SJCRH30 (cell line): ENCODE results near the gene SDK2. TPM values are rescaled to one million over a fixed set of nuclear protein-coding genes. Genes with fewer than 3 reads are reported as not detected.

Experiments
- DNase-seq, 2 experiments: peaks; one replicate each; pipeline ENCODE4 v3.0.0-alpha.2; 2015 to 2020
- H3K27ac ChIP-seq: fragments of 250-450 bp; sonication (Bioruptor Pico); 2 replicates; pipeline ENCODE4 v1.5.1; 2020; ENCODE audit warnings: mild to moderate bottlenecking, moderate library complexity
- H3K27me3 ChIP-seq: fragments of 250-450 bp; sonication (Bioruptor Pico); 2 replicates; pipeline ENCODE4 v1.5.1; 2020; ENCODE audit warnings: mild to moderate bottlenecking, moderate library complexity
- H3K36me3 ChIP-seq: fragments of 250-450 bp; sonication (Bioruptor Pico); 2 replicates; pipeline ENCODE4 v1.5.1; 2020; ENCODE audit warnings: mild to moderate bottlenecking, moderate library complexity
- H3K4me1 ChIP-seq: fragments of 250-450 bp; sonication (Bioruptor Pico); 2 replicates; pipeline ENCODE4 v1.5.1; 2020; ENCODE audit warnings: mild to moderate bottlenecking, moderate library complexity
- H3K4me3 ChIP-seq: fragments of 250-450 bp; sonication (Bioruptor Pico); 2 replicates; pipeline ENCODE4 v1.5.1; 2020; ENCODE audit warnings: mild to moderate bottlenecking, moderate library complexity
- H3K9me3 ChIP-seq: fragments of 250-450 bp; sonication (Bioruptor Pico); replicated peaks from 2 replicates; pipeline ENCODE4 v1.5.1; 2020; ENCODE audit warnings: mild to moderate bottlenecking, moderate library complexity
- total RNA-seq: library from RNA; depleted of rRNA; stranded (reverse); fragments of >200 nt; shearing (Covaris generic); gene quantifications from 2 replicates; pipeline ENCODE4 v1.2.3, GENCODE V29; 2014

The SDK2 gene
- total RNA-seq, 1 experiment from 2014 or later: 15.2 TPM

DNA sequence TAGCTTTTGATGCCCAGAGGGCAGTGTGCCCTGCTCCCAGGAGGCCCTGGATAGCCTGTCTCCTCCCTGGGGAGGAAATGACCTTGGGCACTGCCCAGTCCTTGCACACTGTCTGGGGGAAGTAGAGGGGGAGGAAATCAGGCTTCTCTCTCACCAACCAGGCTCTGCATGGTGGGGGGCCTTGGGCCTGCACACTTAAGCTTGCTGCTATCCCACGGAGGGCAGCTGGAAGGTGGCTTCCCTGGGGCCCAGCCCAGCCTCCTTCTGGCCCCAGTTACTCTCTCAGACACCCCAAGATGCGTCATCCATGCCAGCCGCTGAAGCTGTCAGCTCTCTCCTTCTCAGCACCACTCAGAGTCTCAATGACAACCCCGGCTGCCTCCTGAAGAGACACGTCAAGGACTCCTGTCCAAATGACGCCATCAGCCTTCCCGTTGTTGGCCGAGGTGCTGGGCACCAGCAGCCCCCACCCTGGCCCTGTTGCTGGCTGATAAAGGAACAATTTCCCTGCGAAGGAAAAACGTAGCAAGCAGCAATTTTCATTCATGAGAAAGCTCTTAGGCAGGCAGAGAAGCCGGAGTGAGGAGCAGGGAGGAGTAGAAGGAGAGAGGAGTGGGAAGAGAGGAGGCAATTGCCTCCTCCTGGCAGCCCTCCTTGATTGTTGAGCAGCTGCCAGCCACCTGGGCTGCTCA is 95.5 kb downstream of the SDK2 start:
- H3K27me3 ChIP-seq: no peaks in the 10 kb centered on the region
- H3K27ac ChIP-seq: no peak overlapping the region
- peaks cover 12% of the 10 kb centered on the region; the same call in 1 of the 2 replicates for H3K4me1 ChIP-seq
- DNase-seq: no peak
- H3K36me3 ChIP-seq: no peaks in the 10 kb centered on the region
- no peak overlapping the region for H3K4me3 ChIP-seq
- H3K9me3 ChIP-seq: no peaks in the 10 kb centered on the region

DNA sequence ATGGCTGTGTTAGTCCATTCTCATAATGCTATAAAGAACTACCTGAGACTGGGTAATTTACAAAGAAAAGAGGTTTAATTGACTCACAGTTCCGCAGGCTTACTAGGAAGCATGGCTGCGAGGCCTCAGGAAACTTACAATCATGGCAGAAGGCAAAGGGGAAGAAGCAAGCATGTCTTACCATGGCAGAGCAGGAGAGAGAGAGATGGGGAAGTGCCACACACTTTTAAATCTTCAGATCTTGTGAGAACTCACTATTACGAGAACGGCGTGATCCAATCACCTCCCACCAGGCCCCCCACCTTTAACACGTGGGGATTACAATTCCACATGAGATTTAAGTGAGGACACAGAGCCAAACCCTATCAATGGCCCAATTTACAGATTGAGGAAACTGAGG is 96.5 kb downstream of the SDK2 start:
- no peak for DNase-seq
- no peak overlapping the region for H3K4me3 ChIP-seq
- no peaks in the 10 kb centered on the region for H3K27me3 ChIP-seq
- no peaks in the 10 kb centered on the region for H3K36me3 ChIP-seq
- no peak overlapping the region for H3K27ac ChIP-seq
- peaks cover 12% of the 10 kb centered on the region; the same call in 1 of the 2 replicates for H3K4me1 ChIP-seq
- no peaks in the 10 kb centered on the region for H3K9me3 ChIP-seq

DNA sequence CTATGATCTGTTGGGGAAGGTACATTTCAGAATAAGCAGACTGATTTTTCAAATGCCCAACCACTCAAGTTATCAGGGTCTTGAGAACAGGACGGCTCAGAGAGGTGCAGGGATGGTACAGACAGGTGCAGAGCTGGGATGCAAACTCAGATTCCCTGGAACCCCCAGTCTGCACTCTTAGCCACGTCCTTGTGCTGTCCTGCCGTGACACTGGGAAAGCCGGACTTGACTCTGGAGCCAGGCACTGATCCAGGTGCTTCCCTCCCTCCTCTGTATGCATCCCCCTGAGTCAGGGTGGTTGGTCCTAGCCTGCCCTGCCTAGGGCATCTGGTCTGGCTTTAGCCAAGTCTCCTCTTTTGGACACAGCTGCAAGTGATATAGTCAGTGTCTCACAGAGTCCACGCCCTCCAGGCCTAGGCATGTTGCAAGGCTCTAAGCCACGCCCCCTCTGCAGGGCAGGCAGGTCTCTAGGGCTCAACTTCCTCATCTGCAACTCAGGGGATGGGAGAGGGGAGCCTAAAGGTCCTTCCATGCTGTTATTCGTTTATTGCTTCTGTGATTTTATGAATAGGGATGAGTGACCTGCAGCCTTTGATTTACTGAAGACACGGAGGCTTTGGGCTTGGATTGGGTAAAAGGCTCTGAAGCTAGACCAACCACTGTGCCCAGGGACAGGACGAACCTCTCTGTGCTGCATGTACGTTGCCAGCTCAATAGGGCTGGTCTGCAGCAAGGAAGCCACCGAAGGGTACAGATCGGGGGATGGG is 97.3 kb downstream of the SDK2 start:
- Histone ChIP-seq H3K4me1 (peaks cover 12% of the 10 kb centered on the region; the same call in 1 of the 2 replicates), H3K4me3 (no peak overlapping the region), H3K27ac (no peak overlapping the region), H3K36me3 (no peaks in the 10 kb centered on the region), H3K9me3 (no peaks in the 10 kb centered on the region), H3K27me3 (no peaks in the 10 kb centered on the region)
- DNase-seq: peak; percentile 66 to 70

DNA sequence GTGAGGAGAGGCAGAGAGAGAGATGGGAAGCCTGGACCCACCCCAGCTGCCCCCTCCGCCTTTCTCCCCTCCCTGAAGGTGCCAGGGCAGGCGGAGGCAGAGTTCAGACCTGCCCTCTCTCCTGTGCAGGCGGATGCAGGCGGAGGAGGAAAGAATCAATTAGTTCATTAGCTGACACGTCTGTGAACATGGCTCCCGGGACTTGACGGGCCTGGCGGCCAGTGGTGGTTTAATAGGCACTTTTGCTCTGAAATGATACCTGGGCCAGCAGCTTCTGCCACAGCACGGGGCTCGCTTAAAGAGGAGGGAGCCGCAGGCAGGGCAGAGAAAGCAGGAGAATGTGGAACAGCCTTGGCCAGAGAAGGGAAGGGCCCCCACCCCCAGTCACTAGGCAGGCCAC is 98.1 kb downstream of the SDK2 start:
- no peaks in the 10 kb centered on the region for H3K36me3 ChIP-seq
- H3K27me3 ChIP-seq: no peaks in the 10 kb centered on the region
- no peak overlapping the region for H3K27ac ChIP-seq
- no peaks in the 10 kb centered on the region for H3K9me3 ChIP-seq
- H3K4me3 ChIP-seq: no peak overlapping the region
- H3K4me1 ChIP-seq: peaks cover 12% of the 10 kb centered on the region; the same call in 1 of the 2 replicates
- DNase-seq: no peak

DNA sequence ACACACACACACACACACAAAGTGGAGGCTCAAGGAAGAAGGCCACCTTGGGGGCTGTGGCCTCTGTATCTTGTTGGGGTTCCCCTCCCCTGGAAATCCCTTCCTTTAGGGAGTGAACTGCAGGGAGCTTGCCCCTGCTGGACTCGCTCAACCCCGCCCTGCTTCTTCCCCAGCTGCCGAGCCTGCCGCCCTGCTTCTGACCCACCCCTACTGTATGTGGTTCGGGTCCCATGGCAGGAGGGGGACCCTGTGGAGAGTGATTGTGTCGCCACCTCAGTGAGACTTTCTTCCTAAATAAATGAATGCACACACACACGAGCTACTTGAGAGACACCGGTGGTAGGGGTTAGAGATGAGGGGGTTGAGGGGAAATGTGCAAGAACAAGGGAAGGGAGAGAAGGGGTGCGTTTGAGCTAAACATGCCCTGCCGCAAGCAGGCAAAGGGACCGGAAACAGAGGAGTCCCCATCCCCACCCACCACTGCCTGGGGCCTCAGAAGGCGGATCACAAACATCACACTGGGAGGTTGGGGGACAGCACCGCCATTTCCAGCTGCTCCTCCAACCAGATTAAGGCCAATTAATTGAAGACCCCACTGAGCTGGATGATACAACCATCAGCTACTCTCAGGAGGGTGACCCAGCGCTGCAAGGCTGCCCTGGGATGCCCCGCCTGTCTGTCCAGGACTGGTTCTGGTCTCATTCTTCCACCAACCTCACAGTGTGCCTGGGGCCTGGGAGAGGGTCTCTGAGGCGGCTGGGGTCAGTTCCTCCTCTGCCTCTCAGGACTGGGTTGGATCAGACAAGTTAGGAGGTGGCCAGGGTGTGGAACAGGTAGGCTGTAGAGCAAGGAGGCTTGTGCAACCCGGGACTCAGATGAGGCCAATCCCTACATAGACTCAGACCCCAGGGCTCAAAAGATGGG is 98.9 kb downstream of the SDK2 start:
- H3K4me3 ChIP-seq: no peak overlapping the region
- no peak overlapping the region for H3K27ac ChIP-seq
- no peaks in the 10 kb centered on the region for H3K27me3 ChIP-seq
- no peaks in the 10 kb centered on the region for H3K9me3 ChIP-seq
- H3K4me1 ChIP-seq: peaks cover 6% of the 10 kb centered on the region; the same call in 1 of the 2 replicates
- no peak for DNase-seq
- no peaks in the 10 kb centered on the region for H3K36me3 ChIP-seq

DNA sequence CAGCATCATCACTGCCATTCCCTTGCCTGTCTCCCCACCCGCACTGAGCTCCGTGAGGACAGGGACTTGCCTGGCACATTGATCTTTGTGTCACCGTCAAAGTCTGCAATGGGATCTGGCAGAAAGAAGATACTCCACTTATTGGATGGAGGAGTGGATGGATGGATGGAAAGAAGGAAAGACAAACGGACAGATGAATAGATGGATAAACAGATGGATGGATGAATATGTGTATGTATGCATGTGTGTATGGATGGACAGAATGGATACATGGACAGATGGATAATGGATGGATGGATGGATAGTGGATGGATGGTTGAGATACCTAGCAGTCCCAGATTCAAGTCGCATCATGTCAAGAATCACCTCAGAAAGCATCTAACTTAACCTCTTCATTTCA is 99.9 kb downstream of the SDK2 start:
- no peaks in the 10 kb centered on the region for H3K36me3 ChIP-seq
- H3K4me3 ChIP-seq: no peak overlapping the region
- H3K9me3 ChIP-seq: no peaks in the 10 kb centered on the region
- no peak overlapping the region for H3K27ac ChIP-seq
- H3K27me3 ChIP-seq: no peaks in the 10 kb centered on the region
- DNase-seq: no peak
- H3K4me1 ChIP-seq: no peaks in the 10 kb centered on the region; the same call in 1 of the 2 replicates

DNA sequence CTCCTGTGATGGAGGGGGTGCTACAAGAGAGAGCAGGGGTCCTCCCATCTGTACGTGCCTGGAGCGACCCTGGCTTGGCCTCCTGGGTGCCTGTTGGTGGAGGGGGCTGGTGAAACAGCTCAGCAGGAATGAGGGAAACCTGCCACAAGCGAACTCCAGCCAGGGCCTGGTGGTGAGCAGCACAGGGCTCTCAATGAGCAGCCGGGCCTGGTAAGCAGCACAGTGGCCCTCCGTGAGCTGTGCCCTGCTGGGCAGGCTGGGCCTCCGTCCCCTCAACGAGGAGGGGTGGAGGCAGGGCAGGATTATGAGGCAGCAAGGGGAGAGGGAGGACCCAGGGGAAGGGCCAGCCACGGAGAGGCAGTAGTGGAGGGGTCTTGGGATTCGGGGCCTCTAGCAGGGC is 101.9 kb downstream of the SDK2 start:
- Histone ChIP-seq H3K27me3 (no peaks in the 10 kb centered on the region), H3K9me3 (no peaks in the 10 kb centered on the region), H3K4me1 (no peaks in the 10 kb centered on the region; the same call in 1 of the 2 replicates), H3K27ac (no peak overlapping the region), H3K36me3 (no peaks in the 10 kb centered on the region), H3K4me3 (no peak overlapping the region)
- no peak for DNase-seq

DNA sequence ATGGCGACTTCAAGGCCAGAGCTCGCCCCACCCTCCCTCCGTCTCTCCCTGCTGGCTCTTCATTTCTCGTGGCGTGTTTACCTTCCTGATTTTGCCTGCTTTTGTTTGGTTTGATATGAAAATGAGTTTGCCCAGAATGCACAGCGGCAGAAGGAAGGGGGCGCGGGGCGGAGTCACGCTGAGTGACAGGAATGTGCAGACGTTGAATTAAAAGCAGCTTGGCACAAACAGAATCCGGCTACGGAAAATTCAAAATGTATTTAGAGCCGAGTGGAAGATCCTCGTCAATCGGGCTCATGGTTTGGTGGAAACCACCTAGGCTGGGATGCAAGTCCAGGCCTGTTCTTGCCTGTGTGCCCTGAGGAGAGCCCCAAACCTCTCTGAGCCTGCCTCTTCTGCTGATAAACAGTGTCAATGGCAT is 102.7 kb downstream of the SDK2 start:
- no peaks in the 10 kb centered on the region for H3K27me3 ChIP-seq
- no peak overlapping the region for H3K4me3 ChIP-seq
- DNase-seq: no peak
- no peaks in the 10 kb centered on the region for H3K36me3 ChIP-seq
- no peaks in the 10 kb centered on the region for H3K9me3 ChIP-seq
- H3K4me1 ChIP-seq: no peaks in the 10 kb centered on the region; the same call in 1 of the 2 replicates
- no peak overlapping the region for H3K27ac ChIP-seq

DNA sequence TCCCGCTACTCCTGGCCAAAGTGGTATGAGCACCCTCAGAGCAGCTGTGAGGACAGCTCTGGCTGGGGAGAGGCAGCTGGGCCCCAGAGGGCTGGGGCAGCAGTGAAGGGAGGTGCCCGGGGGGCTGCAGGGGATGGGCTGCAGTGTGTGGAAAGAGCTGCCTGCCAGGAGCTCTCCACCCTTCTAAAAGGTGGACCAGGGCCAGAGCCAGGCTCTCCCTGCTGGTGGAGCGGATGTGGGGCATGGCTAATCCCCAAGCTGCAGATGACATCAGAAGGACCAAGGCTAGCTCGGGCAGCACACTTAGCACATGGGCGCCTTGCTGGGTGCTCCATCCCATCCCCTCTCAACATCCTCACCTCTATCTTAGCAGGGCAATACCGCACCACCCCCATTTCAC is 103.1 kb downstream of the SDK2 start:
- Histone ChIP-seq H3K27me3 (no peaks in the 10 kb centered on the region), H3K27ac (no peak overlapping the region), H3K9me3 (no peaks in the 10 kb centered on the region), H3K4me1 (no peaks in the 10 kb centered on the region; the same call in 1 of the 2 replicates), H3K36me3 (no peaks in the 10 kb centered on the region), H3K4me3 (no peak overlapping the region)
- peak; percentile 33 to 35 for DNase-seq

DNA sequence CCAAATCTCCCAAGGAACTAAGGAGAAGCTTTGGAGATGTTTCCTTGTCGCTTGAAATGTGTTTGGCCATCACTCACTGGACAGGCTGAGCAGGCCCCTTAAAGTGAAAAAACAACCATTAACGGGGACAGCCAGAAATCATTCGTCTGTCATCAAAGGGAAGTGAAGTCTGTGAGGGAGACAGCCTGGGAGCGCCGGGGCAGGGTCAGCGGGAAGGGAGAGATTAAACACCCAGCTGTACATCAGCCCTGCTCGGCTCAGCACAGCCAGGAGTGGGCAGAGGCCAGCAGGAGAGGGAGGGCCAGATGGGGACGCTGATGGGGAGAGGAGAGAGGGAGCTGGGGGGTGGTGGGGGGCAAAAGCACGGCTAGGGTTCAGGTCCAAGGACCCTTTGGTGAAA is 105.1 kb downstream of the SDK2 start:
- no peak overlapping the region for H3K4me3 ChIP-seq
- H3K27ac ChIP-seq: no peak overlapping the region
- H3K4me1 ChIP-seq: no peaks in the 10 kb centered on the region; the same call in 1 of the 2 replicates
- no peaks in the 10 kb centered on the region for H3K27me3 ChIP-seq
- H3K9me3 ChIP-seq: no peaks in the 10 kb centered on the region
- H3K36me3 ChIP-seq: no peaks in the 10 kb centered on the region
- DNase-seq: no peak

DNA sequence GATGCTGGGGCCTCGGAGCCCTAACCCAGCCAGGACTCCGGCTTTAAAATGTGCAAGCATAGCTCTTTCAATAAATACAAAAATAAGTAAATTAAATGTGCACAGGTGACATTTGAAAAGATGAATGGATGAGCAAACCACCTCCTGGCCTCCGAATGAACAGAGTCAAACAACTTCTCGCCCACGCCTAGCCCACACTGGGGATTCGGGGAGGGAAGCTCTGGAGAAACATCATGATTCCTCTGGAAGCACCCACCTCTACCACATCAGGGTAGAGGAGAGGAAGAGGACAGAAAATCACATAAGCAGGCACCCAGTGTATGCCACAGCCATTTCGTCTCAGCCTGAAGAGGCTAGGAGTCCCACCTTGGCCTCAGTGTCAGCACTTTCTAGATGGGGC is 105.8 kb downstream of the SDK2 start:
- no peak for DNase-seq
- H3K27me3 ChIP-seq: no peaks in the 10 kb centered on the region
- no peaks in the 10 kb centered on the region; the same call in 1 of the 2 replicates for H3K4me1 ChIP-seq
- no peak overlapping the region for H3K4me3 ChIP-seq
- no peak overlapping the region for H3K27ac ChIP-seq
- no peaks in the 10 kb centered on the region for H3K36me3 ChIP-seq
- no peaks in the 10 kb centered on the region for H3K9me3 ChIP-seq

DNA sequence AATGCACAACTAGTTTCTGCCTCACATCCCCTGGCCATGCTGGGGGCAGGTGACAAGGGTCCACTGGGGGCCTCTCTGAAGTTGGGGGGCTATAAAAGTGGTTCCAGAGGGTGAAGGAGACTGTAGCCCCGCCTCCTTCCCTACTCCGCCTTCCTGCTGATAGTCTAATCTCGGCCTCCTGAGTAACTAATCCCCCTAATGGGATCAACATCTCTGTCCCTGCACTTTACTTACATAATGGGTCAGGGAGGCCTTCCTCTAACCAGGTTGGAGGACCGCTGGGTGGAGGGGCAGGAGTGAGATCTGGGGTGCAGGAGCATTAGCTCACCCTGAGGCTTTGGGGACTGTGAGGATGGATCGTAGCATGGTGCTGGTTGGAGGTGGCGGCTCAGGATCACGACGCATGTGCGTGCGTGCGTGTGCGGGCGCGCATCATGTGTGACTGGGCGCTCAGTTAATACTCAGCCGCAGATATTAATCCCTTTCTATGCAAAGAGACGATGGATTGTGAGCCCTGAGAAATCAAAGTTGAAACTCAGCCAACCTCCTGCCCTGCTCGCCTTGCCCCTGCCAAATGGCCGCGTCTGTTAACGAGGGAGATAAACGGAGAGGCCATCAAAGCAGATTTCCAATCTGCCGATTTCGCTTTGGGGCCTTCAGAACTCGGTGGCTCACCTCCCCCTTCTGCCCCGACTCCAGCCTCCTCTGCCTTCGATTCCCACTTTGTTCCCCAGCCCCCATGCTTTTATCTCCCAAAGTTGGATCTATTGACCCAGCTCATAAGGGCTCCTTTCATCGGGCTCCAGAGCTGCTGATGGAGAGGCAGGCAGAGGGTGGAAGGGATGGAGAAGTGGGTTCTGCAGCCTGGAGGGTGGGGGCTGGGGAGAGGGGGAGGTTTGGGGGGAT is 107.3 kb downstream of the SDK2 start:
- DNase-seq: no peak
- no peaks in the 10 kb centered on the region; the same call in 1 of the 2 replicates for H3K4me1 ChIP-seq
- no peak overlapping the region for H3K4me3 ChIP-seq
- H3K9me3 ChIP-seq: no peaks in the 10 kb centered on the region
- no peak overlapping the region for H3K27ac ChIP-seq
- no peaks in the 10 kb centered on the region for H3K27me3 ChIP-seq
- H3K36me3 ChIP-seq: no peaks in the 10 kb centered on the region

DNA sequence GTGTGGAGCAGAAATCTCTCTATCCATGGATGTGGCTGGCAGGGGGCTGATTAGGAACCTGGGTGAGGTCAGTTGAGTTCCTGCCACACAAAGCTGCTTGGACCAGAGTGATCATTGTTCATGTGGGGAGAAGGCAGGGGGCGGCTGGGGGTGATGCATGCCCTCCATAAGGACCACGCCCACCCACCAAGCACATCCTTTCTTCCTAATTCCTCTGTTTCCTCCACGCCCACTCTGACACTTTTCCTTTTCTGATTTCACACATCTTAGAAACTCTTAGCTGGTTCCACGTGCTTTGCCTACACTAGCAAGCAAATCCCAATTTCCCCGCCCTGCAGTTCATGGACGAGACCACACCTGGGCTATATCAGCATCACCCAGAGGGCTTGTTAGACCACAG is 108.5 kb downstream of the SDK2 start:
- DNase-seq: no peak
- H3K36me3 ChIP-seq: no peaks in the 10 kb centered on the region
- H3K27me3 ChIP-seq: no peaks in the 10 kb centered on the region
- no peak overlapping the region for H3K4me3 ChIP-seq
- no peaks in the 10 kb centered on the region; the same call in 1 of the 2 replicates for H3K4me1 ChIP-seq
- H3K27ac ChIP-seq: no peak overlapping the region
- H3K9me3 ChIP-seq: no peaks in the 10 kb centered on the region
